ENCODE results near the gene RUFY1. TPM values are rescaled to one million over a fixed set of nuclear protein-coding genes. Genes with fewer than 3 reads are reported as not detected.
A peak's percentile ranks its signal among the peaks of the same experiment; 100 is the strongest.

Gene RUFY1
- total and polyA plus RNA-seq, 9 of the 15 experiments (the other 6 are each of a cell fraction or from before 2014, with no cell fraction given) = 5.0 to 41.7 (median 29.6) TPM

DNA sequence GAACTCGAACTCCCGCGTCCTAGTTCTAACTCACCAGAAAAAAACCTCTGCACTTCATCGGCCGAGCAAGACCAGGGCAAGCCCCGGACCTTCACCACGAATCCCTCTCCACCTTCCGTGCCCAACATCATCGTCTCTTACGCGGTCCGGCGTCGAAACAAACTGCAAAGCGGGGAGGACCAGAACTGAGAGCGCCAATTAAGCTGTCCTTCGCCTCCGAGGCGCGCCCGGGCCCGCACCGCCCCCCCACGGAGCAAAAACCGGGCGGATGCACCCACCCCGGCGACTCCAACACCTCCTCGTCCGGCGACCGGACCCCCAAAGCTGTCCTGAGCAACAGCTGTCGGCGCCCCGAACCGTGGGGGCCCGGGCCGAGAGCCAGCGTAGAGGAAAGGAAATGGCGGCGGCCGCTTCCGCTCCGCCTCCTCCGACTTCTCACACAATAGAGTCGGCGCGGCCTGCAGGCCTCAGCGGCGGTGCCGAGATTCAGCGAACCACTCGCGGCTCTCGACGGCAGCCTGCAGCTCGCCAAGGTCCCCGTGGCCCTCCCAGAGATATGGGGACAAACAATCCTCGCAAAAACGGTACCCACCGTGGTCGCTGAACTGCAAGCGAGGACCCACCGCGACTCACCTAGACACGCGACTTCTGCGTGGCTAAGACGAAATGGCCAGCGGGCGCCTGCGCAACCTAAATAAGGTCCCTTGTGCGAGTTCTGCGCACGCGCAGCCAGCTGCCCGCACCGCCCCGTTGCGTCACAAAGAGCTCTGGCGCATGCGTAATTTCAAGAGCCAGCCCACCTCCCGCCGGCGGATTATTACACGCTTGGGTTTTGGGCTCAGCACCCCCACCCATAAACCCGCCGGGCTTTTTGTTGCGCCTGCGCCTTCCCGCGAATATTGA is 72.9 kb downstream of the RUFY1 start, which contains the start of gene HNRNPH1 (continued):
- no peak for TF ChIP-seq C11orf30 (IDR thresholded peaks at IDR 0.05; ENCODE audit: low read depth)
- no peak for TF ChIP-seq FOS (IDR thresholded peaks at IDR 0.05; ENCODE audit: extremely low read depth, insufficient read length)
- TF ChIP-seq GABPB1 (CRISPR knock-in tag; IDR thresholded peaks at IDR 0.05) = no peak
- TF ChIP-seq DIDO1 (tag; IDR thresholded peaks at IDR 0.05; ENCODE audit: low read depth) = no peak
- peak; percentile 97; the same call in 1 of the 2 replicates for TF ChIP-seq RBM14 (IDR thresholded peaks at IDR 0.05; ENCODE audit: borderline replicate concordance, insufficient read depth, low read depth, low read length)
- TF ChIP-seq TBP (optimal IDR thresholded peaks at IDR 0.05; ENCODE audit: low read depth, low read length) = no peak
- 0 out of 2 replicates have a peak, but pooled peaks have one; percentile 57 for TF ChIP-seq ZNF263 (CRISPR knock-in tag; IDR thresholded peaks at IDR 0.05; ENCODE audit: borderline replicate concordance)
- no peak for TF ChIP-seq ELK3 (CRISPR knock-in tag; IDR thresholded peaks at IDR 0.05)
- TF ChIP-seq MCM2 (IDR thresholded peaks at IDR 0.05; ENCODE audit: low read depth) = no peak
- no peak for TF ChIP-seq PRMT5 (CRISPR knock-in tag; IDR thresholded peaks at IDR 0.05)
- TF ChIP-seq ELK1 (CRISPR knock-in tag; IDR thresholded peaks at IDR 0.05) = no peak
- no peak for TF ChIP-seq GTF3C2 (IDR thresholded peaks at IDR 0.05; ENCODE audit: borderline replicate concordance, extremely low read depth, insufficient read length)
- TF ChIP-seq, protein P1, sequence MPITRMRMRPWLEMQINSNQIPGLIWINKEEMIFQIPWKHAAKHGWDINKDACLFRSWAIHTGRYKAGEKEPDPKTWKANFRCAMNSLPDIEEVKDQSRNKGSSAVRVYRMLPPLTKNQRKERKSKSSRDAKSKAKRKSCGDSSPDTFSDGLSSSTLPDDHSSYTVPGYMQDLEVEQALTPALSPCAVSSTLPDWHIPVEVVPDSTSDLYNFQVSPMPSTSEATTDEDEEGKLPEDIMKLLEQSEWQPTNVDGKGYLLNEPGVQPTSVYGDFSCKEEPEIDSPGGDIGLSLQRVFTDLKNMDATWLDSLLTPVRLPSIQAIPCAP (CRISPR knock-in tag; IDR thresholded peaks at IDR 0.05; ENCODE audit: borderline replicate concordance) = 0 out of 2 replicates have a peak, but pooled peaks have one; percentile 73
- TF ChIP-seq FOXP4 (CRISPR knock-in tag; IDR thresholded peaks at IDR 0.05; ENCODE audit: borderline replicate concordance) = peak; percentile 53; the same call in 1 of the 2 replicates
- TF ChIP-seq, protein P2, sequence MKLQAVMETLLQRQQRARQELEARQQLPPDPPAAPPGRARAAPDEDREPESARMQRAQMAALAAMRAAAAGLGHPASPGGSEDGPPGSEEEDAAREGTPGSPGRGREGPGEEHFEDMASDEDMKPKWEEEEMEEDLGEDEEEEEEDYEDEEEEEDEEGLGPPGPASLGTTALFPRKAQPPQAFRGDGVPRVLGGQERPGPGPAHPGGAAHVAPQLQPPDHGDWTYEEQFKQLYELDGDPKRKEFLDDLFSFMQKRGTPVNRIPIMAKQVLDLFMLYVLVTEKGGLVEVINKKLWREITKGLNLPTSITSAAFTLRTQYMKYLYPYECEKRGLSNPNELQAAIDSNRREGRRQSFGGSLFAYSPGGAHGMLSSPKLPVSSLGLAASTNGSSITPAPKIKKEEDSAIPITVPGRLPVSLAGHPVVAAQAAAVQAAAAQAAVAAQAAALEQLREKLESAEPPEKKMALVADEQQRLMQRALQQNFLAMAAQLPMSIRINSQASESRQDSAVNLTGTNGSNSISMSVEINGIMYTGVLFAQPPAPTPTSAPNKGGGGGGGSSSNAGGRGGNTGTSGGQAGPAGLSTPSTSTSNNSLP (IDR thresholded peaks at IDR 0.05; ENCODE audit: borderline replicate concordance, low read depth, low read length) = no peak
- TF ChIP-seq ZNF431 (CRISPR knock-in tag; IDR thresholded peaks at IDR 0.05) = peak; percentile 31; the same call in 1 of the 2 replicates
